ENCODE measurements around the gene FUT7. TPM values are rescaled to one million over a fixed set of nuclear protein-coding genes. Genes with fewer than 3 reads are reported as not detected.

Gene FUT7
- total RNA-seq, 1 experiment from 2014 or later = not detected

- Histone ChIP-seq H3K79me2 (ENCODE audit: insufficient read depth, low read length) (peaks cover under 1% of the 10 kb centered on the region; the same call in 1 of the 2 replicates), H2BK5ac (ENCODE audit: insufficient read length, low read length) (no peak overlapping the region), H3T11ph (ENCODE audit: low read length) (no peak overlapping the region), H2BK12ac (ENCODE audit: insufficient read length, low read depth, low read length) (no peak overlapping the region), H3K4me1 (ENCODE audit: insufficient read depth, low read length) (no peaks in the 10 kb centered on the region), H3K14ac (ENCODE audit: insufficient read depth, low read length) (no peak overlapping the region), H4K20me1 (ENCODE audit: control insufficient read depth, insufficient read depth, insufficient read length) (no peaks in the 10 kb centered on the region), H3K23ac (ENCODE audit: insufficient read length, low read depth, low read length) (no peak overlapping the region), H2BK15ac (ENCODE audit: low read depth, low read length) (no peak overlapping the region), H4K5ac (ENCODE audit: insufficient read length, low read depth, low read length) (no peak overlapping the region), H3K18ac (ENCODE audit: insufficient read length, low read depth, low read length) (no peak overlapping the region), H2BK120ac (ENCODE audit: low read depth, low read length, poor library complexity, severe bottlenecking) (no peak overlapping the region), H3K23me2 (ENCODE audit: insufficient read length, low read depth, low read length, poor library complexity, severe bottlenecking) (no peaks in the 10 kb centered on the region), H3K27me3 (ENCODE audit: insufficient read depth, low read length) (no peaks in the 10 kb centered on the region), H3K9ac (ENCODE audit: extremely low read depth, insufficient read length, low read length) (no peak overlapping the region), H2AK5ac (ENCODE audit: insufficient read length, low read length) (no peak overlapping the region), H2AFZ (ENCODE audit: low read length) (no peak overlapping the region), H3K4ac (ENCODE audit: low read depth, low read length) (no peak overlapping the region), H3K56ac (ENCODE audit: insufficient read length, low read depth, low read length) (no peak overlapping the region), H4K8ac (replicated peaks; ENCODE audit: insufficient read length, low read depth, low read length) (no peak overlapping the region), H4K91ac (ENCODE audit: insufficient read length, low read depth, low read length) (no peak overlapping the region), H2BK20ac (ENCODE audit: low read depth, low read length, poor library complexity, severe bottlenecking) (no peak overlapping the region), H3K79me1 (ENCODE audit: insufficient read depth, low read depth, low read length, poor library complexity, severe bottlenecking) (no peaks in the 10 kb centered on the region), H3K9me3 (ENCODE audit: control insufficient read depth, low read depth, low read length) (no peaks in the 10 kb centered on the region), H3K27ac (ENCODE audit: insufficient read length, low read depth, low read length) (no peak overlapping the region), H3K4me2 (ENCODE audit: insufficient read depth, insufficient read length, low read length) (no peak overlapping the region)
- Mint-ChIP-seq H3K9me3 (no peaks in the 10 kb centered on the region), H3K27me3 (ENCODE audit: low read depth) (peaks cover 5% of the 10 kb centered on the region), H3K36me3 (ENCODE audit: insufficient read depth in 1 of 3, low read depth in 3 of 3) (peaks cover 0 to 14% (median 5%) of the 10 kb centered on the region in 3 experiments; a peak in 5 of 7 replicates), H3K4me1 (peaks cover 1 to 2% of the 10 kb centered on the region in 2 experiments), H3K27ac (no peak overlapping the region), H3K4me3 (no peak overlapping the region)
- no peak for DNase-seq
- no peak for TF ChIP-seq CTCF (conservative IDR thresholded peaks at IDR 0.05)
- no CpG with 5 or more reads among the region's 32 CpGs for WGBS (ENCODE audit: extremely low coverage, insufficient read length, low lambda C conversion rate)
Measured at GRCh38 chr9:137039611-137040366, 7.9 kb upstream of the FUT7 start.

Data from H9 (cell line).